Measurements from ENCODE around the gene OSTC.

The OSTC gene

DNA sequence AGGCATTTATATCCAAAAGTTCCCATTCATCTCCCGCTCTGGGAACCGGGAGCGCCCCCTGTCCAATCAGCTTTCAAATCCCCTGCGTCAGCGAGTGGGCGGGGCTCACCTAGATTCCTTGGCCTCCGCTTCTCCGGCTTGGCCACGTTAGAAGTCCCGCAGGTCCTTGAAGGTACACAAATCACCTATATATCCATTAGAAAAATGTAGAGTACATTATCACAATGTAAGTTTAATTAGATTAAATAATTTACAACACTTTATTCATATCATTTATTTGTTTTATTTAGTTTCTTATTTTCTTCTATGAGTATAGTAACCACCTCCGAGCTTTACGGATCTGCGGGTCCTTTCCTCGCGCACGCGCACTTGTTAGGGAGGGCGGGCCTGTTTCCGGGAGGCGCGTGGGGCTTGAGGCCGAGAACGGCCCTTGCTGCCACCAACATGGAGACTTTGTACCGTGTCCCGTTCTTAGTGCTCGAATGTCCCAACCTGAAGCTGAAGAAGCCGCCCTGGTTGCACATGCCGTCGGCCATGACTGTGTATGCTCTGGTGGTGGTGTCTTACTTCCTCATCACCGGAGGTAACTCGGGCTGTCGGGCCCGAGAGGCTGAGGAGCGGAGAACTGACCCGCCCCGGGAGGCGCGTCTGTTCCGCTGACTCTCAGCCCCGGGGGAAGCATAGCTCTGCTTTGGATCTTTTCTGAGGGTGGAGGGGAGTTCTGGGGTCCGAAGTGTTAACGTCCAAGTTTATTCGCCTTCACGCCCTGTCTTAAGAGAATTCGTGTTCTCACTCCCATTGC lies at the start of gene OSTC:
Gene OSTC (plus strand): TSS at position 388 of the 802 bp plus-strand sequence. CDS start 57 bp downstream, at position 445.
- peak; percentile 92 for DNase-seq

DNA sequence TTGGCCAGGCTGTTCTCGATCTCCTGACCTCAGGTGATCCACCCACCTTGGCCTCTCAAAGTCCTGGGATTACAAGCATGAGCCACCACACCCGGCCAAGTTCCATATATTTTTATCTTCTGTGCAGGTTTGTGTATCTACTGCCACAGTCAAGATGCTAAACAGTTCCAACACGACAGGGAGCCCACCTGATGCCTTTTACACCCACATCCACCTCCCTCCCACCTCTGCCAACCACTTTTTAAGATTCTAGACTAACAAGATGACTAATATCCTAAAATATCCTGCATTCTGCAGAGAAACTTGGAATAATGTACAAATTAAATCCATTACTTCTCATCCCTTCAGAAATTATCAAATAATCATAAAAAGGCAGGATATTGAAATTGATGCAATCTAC lies 49.3 kb upstream of the OSTC start:
- DNase-seq = no peak

DNA sequence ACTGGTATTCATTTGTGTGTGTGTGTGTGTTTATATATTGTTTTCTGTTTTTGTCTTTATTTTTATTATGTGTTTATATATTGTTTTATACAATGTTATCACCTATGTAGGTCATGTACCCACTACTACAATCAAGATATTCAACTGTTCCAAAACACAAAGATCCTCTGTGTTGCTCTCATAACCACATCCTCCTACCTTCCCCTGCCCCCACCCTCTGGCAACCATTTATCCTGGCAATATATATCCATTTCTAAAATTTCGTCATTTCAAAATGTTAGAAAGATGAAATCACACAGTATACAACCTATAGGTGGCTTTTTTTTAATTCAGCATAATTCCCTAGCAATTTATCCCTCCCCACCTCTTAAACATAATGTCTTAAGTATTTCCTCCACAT lies 48.9 kb upstream of the OSTC start:
- DNase-seq = no peak

DNA sequence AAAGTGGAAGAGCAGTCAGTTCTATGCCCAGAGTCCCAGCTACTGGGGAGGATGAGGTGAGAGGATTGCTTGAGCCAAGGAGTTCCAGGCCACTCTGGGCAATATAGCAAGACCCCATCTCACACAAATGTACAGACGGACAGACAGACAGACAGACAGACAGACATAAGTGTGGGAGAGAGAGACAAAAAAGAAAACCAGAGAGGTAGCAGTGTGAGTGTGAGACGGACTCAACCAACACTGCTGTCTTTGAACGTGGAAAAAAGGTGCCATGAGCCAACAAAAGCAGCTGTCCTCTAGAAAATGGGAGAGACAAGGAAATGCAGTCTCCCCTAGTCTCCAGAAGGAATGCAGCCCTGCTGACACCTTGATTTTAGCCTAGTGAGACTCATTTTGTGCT lies 48.2 kb upstream of the OSTC start:
- no peak for DNase-seq

DNA sequence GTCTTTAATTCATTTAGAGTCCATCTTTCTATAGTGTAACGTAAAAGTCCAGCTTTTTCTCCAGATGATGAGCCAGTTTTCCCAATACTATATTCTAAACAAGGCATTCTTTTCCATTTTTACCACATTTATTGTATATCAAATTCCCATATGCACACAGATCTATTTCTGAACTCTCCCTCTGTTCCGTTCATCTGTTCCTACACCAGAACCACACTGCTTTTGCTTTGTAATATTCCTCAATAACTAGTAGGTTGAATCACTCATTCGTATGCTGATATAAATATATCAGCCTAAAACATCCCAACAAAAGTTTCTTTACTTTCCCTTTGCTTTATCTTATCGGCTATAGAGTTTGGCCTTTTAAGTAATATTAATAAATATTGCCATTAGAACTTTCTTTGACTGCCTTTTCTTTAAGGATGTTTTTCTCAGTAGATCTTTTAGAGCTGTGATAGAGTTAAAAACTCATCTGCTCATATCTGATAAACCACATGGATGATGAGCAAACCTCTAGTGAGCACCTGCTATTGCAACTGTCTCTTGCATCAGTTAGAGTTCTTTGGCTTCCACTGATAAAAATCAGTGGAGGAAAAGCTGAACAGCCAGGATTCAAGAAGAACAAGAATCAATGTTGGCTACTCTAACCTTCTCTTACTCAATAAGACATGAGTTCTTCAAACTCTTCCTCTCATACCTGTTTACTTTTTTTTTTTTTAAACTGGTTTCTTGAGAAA lies 43.2 kb upstream of the OSTC start:
- DNase-seq = no peak

DNA sequence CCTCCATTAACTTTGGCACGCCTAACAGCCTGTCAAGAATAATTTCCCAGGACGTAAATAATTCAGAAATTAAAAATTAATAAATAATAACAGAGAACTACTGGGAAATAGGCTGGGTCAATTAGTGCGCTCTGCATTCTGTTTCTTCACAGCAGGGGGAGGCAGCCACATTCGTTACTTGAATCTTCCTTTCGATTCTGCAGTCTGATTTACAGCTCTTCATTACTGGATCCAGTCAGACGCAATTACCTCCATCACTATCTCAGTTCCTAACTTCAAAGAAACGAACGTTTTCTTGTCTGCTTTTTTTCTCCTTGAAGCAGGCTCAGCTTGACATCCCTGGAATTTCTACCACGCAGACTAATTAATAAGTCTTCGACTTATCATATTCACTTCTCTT lies 39.0 kb upstream of the OSTC start:
- DNase-seq = no peak

DNA sequence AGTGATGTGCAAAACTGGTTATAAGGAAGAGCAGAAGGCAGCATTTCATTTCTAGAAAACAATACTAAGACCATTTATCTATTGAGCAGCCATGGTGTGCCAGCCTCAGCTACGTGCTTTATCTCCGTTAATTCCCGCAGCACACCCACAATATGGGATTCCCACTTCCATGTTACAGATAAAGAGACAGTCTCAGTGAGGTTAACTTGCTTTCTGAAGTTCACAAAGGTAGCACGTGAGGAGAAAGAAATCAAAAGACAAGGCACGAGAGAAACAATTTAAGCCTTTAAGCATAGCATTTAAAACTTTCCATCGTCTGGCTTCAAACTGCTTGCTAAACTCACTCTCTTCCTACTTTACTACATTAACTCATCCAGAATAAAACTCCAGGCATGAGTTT lies 38.0 kb upstream of the OSTC start:
- no peak for DNase-seq

DNA sequence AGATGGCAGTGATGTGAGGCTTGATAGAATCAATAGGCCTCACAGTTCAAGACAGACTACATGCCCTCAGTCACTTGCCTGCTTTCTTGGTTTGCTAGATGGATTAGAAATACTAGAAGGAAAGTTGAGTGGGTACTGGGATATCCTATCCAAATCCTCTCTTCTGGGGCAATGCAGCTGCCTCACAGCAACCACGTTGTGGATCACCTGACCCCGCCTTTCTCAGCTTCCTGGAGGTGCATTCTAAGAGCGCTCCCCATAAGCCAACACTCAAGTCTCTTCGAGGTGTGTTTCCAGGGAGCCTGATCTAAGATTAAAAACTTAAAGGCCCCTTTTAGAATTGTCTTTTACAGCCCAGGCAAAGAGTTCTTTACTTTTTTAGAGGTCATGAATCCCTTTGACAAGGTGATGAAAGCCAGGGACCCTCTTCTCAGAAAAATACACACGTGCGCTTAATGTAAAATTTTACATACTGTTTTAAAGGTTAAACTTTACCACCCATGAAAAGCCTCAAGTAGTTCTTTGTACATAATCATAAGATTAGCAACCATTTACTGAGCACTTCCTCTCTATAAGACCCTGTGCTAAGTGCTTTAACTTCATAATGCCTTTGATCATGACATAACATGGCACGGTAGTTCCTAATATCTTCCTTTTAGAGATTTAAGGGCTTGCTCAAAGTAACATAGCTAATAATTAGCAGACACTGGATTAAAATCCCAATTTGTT lies 30.9 kb upstream of the OSTC start:
- DNase-seq = peak; percentile 54

DNA sequence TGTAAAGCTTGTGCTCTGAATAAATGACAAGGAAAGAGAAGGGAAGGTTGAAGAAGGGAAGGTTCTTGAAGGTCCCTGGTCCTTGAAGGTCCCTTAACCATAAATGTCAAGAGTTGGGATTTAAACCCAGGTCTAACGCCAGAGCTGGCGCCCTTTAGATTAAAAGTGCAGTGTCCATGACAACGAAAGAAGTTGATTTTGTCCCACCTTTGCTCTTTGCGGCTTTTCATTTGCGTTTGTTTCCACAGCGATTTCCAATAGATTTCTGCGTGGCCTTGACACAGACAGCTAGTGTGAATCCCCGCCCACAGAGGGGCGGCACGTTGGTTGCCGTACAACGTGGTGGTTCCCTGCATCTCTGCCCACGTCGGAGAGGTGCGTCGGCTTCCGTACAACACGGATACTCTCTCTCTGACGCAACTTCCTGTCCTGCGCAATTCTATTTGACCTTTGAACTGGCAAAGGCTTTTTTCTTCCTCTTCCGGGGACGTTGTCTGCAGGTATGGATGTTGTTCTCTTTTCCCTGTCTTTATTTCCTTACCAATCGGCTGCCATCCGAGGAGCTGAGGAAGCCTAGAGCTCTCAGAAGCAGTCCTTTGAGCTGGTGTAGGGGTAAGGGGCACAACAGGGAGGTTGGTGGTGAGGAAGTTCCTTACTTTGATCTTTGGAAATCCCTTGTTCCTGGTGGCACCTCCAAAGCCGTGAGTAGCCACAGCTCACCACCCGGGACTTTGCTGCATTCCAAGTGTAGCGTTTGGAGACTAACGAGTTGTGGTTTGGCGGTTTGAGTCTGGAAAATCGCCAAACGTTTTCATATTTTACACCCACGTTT lies 30.1 kb upstream of the OSTC start, which contains the start of gene RPL34:
Gene RPL34 (plus strand): TSS at position 476 of the 832 bp plus-strand sequence. CDS start 1,384 bp downstream, outside the sequence.
- DNase-seq = peak; percentile 98

DNA sequence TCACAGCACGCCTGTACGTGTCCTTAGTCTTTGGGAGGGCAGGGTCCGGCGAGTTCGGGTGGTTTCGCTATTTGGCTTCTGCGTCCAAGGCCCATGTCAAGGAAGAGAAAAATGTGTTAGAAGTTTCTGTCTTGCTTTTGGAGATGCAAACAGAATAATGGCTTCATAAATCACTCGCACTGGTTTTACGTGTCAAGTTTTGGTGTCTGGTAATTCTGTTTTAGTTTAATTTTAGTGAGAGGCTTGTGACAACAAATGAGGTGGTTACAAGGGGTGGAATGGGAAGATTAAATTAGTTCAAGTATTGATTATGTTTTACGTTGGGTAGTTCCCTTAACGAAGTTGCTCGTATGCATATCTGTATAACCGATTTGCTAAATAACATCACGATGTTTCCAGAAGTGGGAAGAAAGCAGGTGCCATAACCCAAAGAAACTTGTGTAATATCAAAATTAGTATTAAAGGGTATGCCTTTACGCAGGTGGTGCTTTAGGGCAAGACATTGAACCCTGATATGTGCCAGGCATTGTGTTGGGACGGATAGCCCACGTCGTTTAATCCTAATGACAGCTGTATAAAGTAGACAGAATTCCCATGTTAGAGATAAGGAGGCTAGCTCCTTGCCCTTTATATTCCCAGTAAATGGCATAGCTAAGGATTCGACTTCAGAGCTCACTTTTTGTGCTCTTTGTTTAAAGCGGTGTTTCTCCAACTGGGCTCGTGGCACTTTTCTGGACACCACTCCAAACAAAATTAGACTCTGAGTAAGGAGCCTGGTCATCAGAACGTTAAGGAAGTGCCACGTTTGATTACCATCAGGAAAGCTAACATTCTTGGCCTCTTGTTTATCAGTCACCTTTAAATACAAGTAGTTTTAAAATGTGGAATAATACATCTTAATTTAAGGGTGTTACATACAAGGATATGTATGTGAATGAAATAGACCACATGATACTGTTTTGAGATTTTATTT lies 29.2 kb upstream of the OSTC start:
- no peak for DNase-seq

DNA sequence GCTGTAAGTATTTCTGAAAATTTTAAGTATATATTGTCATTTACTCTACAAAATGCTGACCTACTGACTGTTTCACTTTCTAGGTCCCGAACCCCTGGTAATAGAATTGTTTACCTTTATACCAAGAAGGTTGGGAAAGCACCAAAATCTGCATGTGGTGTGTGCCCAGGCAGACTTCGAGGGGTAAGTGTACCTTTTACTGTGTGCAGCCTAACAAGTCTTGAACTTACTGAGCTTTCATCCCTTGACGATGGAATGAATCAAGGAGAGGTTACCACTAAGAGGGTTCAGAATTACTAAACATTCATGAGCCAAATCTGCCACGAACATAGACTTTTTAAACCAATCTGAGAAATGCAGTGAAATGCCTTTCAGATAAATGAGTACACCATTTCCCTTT lies 28.4 kb upstream of the OSTC start:
- DNase-seq = peak; percentile 50

DNA sequence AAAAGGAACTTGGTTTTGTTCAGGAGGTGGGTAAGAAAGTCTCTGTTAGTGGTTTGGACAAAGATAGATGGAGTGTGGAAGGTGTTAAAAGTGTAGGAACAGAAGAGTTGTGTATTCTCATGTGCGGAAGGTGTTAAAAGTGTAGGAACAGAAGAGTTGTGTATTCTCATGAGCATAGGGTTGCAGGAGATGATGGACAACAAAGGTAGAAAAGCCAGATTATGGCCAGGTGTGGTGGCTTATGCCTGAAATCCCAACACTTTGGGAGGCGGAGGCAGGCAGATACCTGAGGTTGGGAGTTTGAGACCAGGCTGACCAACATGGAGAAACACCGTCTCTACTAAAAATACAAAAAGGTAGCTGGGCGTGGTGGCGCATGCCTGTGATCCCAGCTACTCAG lies 27.6 kb upstream of the OSTC start:
- no peak for DNase-seq

DNA sequence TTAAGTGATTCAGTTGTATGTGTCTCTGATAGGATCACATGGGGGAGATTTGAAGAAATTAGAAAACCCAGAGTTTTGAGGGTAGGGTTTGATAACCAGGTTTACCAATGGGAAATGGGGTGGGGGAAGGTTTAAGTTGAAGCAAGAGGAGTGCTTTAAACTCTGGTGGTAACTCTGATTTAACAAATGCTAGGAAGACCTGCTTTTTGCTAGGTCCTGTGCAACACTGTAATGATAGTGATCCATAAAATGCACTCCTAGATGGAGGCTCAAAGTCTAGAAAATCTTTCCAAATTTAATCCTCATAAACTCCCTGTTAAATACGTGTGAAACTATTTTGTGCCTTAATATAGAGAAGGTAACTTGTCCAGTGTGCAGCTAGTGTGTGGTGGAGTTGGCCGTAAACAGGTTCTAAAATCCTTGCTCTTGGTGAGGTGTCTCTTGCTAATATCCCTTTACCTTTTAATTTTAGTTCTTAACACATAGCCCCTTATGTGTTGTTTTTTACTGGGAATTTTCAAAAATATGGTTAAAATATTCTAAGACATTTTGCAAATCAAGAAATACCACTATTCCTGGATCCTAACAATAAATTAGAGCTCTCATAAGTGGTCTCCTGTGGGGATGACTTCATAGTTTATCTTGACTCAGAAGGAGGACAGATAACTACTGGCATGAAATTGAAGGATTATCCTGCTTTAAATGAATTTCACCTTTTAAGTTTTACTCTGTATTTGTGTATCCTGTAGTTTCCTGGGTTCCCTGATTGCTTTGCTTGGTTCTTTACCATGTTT lies 25.9 kb upstream of the OSTC start:
- DNase-seq = no peak

DNA sequence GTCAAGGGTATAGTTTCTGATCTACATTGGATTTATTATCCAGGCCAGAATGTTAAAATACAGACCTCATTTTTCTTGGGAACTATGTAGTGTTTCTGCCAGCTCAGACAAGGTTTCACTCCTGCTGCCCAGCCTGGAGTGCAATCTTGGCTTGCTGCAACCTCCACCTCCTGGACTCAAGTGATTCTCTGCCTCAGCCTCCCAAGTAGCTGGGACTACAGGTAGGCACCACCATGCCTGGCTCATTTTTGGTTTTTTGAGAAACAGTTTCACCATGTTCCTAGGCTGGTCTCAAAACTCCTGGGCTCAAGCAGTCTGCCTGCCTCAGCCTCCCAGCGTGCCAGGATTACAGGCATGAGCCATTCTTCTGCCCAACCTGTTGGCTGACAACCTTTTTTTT lies 24.3 kb upstream of the OSTC start:
- DNase-seq = no peak

DNA sequence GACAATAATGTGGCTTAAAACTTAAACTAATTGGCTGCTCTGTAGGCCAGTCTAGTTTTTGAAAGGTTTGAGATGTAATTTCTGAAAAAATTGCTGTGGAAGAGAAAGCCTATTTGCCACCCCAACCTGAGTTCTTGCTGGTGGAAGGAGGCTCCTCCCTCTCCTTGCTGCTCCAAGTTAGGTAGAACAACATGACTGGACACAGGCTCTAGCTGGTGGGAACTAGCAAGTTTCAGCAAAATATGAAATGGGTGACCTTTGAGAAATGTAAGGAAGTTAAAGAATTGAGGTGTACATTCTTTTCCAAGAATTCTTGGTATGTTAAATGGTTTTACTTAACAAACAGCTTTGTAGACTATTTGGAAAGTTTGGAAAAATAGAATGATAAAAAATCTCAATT lies 22.0 kb upstream of the OSTC start:
- DNase-seq = no peak

DNA sequence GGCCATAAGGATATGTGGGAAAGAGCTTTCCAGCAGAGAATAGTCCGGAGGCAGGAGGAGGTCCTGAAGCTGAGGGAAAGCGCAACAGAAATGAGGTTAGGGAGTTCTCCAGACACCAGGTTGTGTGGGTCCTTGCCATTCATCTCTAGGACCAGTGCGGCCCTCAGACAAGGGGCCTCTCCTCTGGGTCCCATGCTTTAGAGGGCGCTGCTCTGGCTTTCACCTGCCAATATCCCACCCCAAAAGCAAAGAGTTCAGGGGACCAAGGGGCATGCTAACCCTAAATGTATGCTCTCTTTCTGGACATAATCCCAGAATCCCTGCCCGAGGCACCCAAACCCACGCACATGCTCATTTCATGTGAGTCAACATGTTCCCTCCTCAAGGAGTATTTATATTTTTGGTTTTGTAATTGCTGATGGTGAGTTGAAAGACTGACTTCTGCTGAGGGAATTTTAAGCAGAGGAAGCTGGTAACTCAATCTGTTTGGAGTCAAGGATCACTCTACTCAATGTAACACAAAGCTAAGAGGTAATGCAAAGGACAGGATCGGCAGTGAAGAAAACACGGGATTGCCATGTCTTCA lies 15.2 kb upstream of the OSTC start:
- no peak for DNase-seq

DNA sequence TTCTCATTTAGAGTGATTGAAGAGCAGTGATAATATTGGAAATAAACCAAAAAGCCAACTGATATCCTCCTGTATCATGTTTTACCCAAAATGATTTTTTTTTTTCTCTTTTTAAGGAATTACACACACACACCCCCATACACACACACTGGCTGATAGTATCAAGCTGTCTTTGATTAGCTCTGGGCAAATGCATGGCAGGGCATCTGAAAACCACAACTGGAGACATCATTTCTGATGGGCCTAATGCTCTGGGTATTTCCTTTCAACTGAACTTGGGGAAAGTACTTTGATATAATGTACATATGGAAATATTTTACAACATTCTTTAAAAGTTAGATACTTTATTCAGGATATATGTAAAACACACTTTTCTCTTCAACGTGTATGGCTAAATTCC lies 14.2 kb upstream of the OSTC start:
- no peak for DNase-seq

DNA sequence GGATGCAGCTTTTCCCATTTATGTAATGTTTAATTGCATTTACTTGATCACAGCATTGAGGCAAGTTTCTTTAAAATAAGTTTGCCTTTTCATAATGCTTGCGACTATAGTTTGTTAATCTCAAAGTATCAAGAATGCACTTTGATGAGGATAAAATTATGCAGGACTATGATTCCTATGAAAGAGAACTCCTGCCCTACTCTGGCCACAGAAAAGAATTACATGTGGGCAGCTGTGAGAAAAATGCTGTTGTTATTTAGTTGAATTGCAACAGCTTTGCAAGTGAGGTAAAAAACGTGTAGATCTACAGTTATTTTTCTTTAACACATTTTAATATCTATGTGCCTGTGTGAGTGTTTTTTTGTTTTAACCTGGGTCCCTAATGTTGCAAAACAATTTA lies 12.5 kb upstream of the OSTC start:
- no peak for DNase-seq

DNA sequence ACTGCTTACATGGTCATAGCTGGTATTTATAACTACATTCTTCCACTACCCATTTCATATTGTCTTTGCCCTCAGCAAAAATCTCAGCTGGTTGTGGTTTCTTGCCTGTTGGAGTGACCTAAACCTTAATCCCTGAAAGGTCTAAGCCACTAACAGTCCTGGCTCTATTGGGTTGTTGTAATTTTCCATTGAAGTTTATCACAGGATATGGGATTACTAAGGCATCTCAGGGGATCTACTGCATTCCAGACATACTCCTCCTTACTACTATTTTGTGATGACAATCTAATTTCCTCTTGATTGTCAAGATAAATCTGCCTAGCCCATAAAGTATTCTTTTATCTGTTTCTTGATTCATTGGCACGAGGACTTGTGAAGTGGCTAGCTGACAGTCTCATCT lies 6.2 kb upstream of the OSTC start:
- DNase-seq = no peak

DNA sequence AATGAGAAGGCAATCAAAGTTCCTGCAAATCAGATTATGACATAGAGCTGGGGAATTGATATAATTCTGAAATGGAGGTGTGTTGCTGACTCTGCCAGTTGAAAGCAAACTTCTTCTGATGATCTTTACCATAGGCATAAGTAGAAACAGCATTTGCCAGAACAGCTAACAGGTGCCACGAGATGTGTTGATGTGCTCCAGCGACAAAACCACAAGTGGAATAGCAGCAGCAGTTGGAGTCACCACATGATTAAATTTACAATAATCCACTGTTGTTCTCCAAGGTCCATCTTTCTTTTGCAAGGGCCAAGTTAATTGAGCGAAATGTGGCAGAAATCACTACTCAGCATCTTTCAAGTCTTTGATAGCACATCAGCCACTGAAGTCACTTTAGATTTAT lies 3.7 kb upstream of the OSTC start:
- DNase-seq = no peak
